Measurements from ENCODE around the gene PZP. TPM values are rescaled to one million over a fixed set of nuclear protein-coding genes. Genes with fewer than 3 reads are reported as not detected.
"Not testable (repeated sequence)": the region's sequence is repeated elsewhere in the genome, so short reads cannot be mapped to it uniquely, and the experiment has no call there.

PZP gene
- total RNA-seq (ENCODE audit: low replicate concordance): 0.07 and 0.12 TPM in 2 replicates
- long read RNA-seq: 0 reads

- no peak for TF ChIP-seq CTCF (conservative IDR thresholded peaks at IDR 0.05)
- Mint-ChIP-seq H3K27ac (no peak within 1 kb of the TSS), H3K36me3 (no peaks in the 10 kb centered on the region), H3K4me3 (no peak within 1 kb of the TSS), H3K27me3 (peaks cover 3% of the 10 kb centered on the region), H3K9me3 (no peaks in the 10 kb centered on the region), H3K4me1 (ENCODE audit: unreplicated experiment) (no peaks in the 10 kb centered on the region)
- no peak for DNase-seq (ENCODE audit: extremely low spot score, unreplicated experiment)
Measured at GRCh38 chr12:9208229-9208628, at the start of gene PZP. PZP (minus strand) TSS chr12:9208395; CDS start chr12:9208341, 54 bp downstream.

- H3K27me3 Mint-ChIP-seq: peaks cover 27% of the 10 kb centered on the region
- no peak overlapping the region for H3K27ac Mint-ChIP-seq
- DNase-seq (ENCODE audit: extremely low spot score, unreplicated experiment): no peak
- H3K4me1 Mint-ChIP-seq (ENCODE audit: unreplicated experiment): no peaks in the 10 kb centered on the region
- no peak overlapping the region for H3K4me3 Mint-ChIP-seq
- H3K9me3 Mint-ChIP-seq: peaks cover 11% of the 10 kb centered on the region
- TF ChIP-seq CTCF (conservative IDR thresholded peaks at IDR 0.05): no peak
- no peaks in the 10 kb centered on the region for H3K36me3 Mint-ChIP-seq
Measured at GRCh38 chr12:9256758-9257405, 48.7 kb upstream of the PZP start.

DNA sequence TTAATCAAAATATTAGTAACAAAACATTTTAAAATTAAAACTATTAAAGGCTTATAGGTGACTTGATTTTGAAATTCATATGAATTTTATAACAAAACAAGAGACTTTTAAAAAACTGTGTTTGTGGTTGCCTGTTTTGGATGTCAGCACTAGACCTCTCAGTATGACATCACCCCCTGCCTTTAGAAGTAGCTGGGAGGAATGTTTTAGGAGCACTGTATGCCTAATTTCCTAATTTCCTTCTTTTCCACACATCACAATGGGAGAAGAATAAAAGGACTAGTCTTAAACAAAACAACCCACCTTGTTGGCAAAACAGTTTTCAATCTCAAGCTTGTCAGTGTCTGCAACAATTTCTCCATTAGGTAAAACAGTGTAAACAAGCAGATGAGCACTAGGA lies 48.1 kb upstream of the PZP start:
- Mint-ChIP-seq H3K4me1 (ENCODE audit: unreplicated experiment) (no peaks in the 10 kb centered on the region), H3K9me3 (peaks cover 11% of the 10 kb centered on the region), H3K27me3 (peaks cover 33% of the 10 kb centered on the region), H3K27ac (no peak overlapping the region), H3K36me3 (no peaks in the 10 kb centered on the region), H3K4me3 (no peak overlapping the region)
- no peak for DNase-seq (ENCODE audit: extremely low spot score, unreplicated experiment)
- TF ChIP-seq CTCF (conservative IDR thresholded peaks at IDR 0.05): no peak

DNA sequence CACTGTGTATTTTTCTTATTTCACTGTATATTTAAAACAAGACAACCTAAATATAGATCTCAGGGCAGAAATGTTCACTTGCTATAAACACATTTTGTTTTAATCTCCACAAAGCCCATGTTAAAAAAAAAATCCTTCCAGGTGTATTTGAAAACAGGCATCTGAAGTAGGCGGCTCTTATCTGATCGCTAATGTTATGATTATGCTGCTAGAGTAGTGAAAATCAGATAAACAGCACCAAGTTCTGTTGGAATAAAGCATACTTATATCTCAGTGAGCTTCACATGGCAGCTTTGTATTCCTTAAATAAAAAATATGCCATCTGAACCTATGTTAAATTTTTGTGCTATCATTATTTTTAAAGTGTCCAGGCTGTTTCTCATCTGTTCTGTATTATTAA lies 47.6 kb upstream of the PZP start:
- no peak overlapping the region for H3K27ac Mint-ChIP-seq
- no peak for TF ChIP-seq CTCF (conservative IDR thresholded peaks at IDR 0.05)

DNA sequence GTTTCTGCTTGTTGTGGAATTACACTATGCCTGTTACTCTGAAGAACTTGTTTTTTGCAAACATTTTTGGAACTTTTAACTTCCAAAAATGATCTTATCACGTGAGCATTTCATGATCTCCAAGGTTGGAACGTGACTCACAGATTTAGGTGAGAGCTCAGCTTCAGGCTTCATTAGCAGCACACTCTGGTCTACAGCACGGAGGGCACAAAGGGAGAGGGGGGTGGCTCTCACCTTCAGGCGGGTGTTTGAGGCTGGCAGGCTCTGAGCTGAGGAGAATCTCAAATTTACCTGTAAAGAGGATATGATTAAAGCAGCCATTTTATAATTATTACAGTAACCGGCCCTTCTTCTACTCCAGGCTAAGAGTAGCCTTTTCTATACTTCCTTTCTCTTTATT lies 45.3 kb upstream of the PZP start:
- no peak for TF ChIP-seq CTCF (conservative IDR thresholded peaks at IDR 0.05)
- DNase-seq (ENCODE audit: extremely low spot score, unreplicated experiment): no peak
- Mint-ChIP-seq H3K9me3 (no peaks in the 10 kb centered on the region), H3K27ac (no peak overlapping the region), H3K4me1 (ENCODE audit: unreplicated experiment) (no peaks in the 10 kb centered on the region), H3K27me3 (peaks cover 39% of the 10 kb centered on the region), H3K36me3 (no peaks in the 10 kb centered on the region), H3K4me3 (no peak overlapping the region)

More for the DNA sequence above, 47.6 kb upstream of the PZP start:
- Mint-ChIP-seq H3K27me3 (peaks cover 37% of the 10 kb centered on the region), H3K4me1 (ENCODE audit: unreplicated experiment) (no peaks in the 10 kb centered on the region), H3K9me3 (peaks cover 11% of the 10 kb centered on the region), H3K4me3 (no peak overlapping the region), H3K36me3 (no peaks in the 10 kb centered on the region)
- no peak for DNase-seq (ENCODE audit: extremely low spot score, unreplicated experiment)

GRCh38 chr12:9252791-9253190 lies 44.6 kb upstream of the PZP start:
- H3K4me1 Mint-ChIP-seq (ENCODE audit: unreplicated experiment); H3K36me3 Mint-ChIP-seq; H3K9me3 Mint-ChIP-seq; H3K4me3 Mint-ChIP-seq; DNase-seq (ENCODE audit: extremely low spot score, unreplicated experiment); H3K27ac Mint-ChIP-seq: not testable (repeated sequence)
- H3K27me3 Mint-ChIP-seq: peaks cover 42% of the 10 kb centered on the region

Measured in type B pancreatic cell (in vitro differentiated cells).